ENCODE results near the gene LY9. TPM values are rescaled to one million over a fixed set of nuclear protein-coding genes. Genes with fewer than 3 reads are reported as not detected.

The LY9 gene
- total and polyA plus RNA-seq, 3 donors from 2014 or later, result 0.68 to 0.71 TPM; not detected in 1

GRCh38 chr1:160761046-160761445 lies 34.9 kb upstream of the LY9 start:
- Histone ChIP-seq H3K9me3 (no peaks in the 10 kb centered on the region), H3K27me3 (no peaks in the 10 kb centered on the region), H3K4me3 (no peak overlapping the region), H3K36me3 (ENCODE audit: low read depth, missing control alignments) (no peaks in the 10 kb centered on the region), H3K4me1 (no peaks in the 10 kb centered on the region), H3K27ac (no peak overlapping the region)
- DNase-seq, result no peak
- TF ChIP-seq CTCF (IDR thresholded peaks at IDR 0.05) (no peak), POLR2A (IDR thresholded peaks at IDR 0.05) (no peak)
- WGBS, 2 donors, result 93 to 95% methylated on average over 4 of the region's 4 CpGs
- intact Hi-C loops (cut with DNase I; ENCODE audit: low total_unique reads), result no loop called here

- no peaks in the 10 kb centered on the region for H3K36me3 ChIP-seq (ENCODE audit: low read depth, missing control alignments)
- DNase-seq, result no peak
- no peaks in the 10 kb centered on the region for H3K4me1 ChIP-seq
- no peaks in the 10 kb centered on the region for H3K9me3 ChIP-seq
- no peaks in the 10 kb centered on the region for H3K27me3 ChIP-seq
- TF ChIP-seq POLR2A (IDR thresholded peaks at IDR 0.05) (no peak), CTCF (IDR thresholded peaks at IDR 0.05) (no peak)
- H3K4me3 ChIP-seq, result no peak overlapping the region
- intact Hi-C loops (cut with DNase I; ENCODE audit: low total_unique reads), result no loop called here
- WGBS, 2 donors, result 78 to 92% methylated on average over 2 of the region's 2 CpGs
- H3K27ac ChIP-seq, result no peak overlapping the region
Measured at GRCh38 chr1:160761886-160762285, 34.1 kb upstream of the LY9 start.

- Histone ChIP-seq H3K36me3 (ENCODE audit: low read depth, missing control alignments) (no peaks in the 10 kb centered on the region), H3K4me3 (no peak overlapping the region), H3K9me3 (no peaks in the 10 kb centered on the region), H3K27ac (no peak overlapping the region), H3K27me3 (no peaks in the 10 kb centered on the region), H3K4me1 (no peaks in the 10 kb centered on the region)
- no peak for TF ChIP-seq CTCF (IDR thresholded peaks at IDR 0.05)
- no peak for TF ChIP-seq POLR2A (IDR thresholded peaks at IDR 0.05)
- intact Hi-C loops (cut with DNase I; ENCODE audit: low total_unique reads), result no loop called here
- 89 to 95% methylated on average over 3 of the region's 3 CpGs for WGBS, 2 donors
- DNase-seq, result no peak
Measured at GRCh38 chr1:160763993-160764392, 32.0 kb upstream of the LY9 start.

- Histone ChIP-seq H3K4me1 (no peaks in the 10 kb centered on the region), H3K36me3 (ENCODE audit: low read depth, missing control alignments) (no peaks in the 10 kb centered on the region), H3K4me3 (no peak overlapping the region), H3K9me3 (no peaks in the 10 kb centered on the region), H3K27ac (no peak overlapping the region), H3K27me3 (no peaks in the 10 kb centered on the region)
- intact Hi-C loops (cut with DNase I; ENCODE audit: low total_unique reads), result no loop called here
- DNase-seq, result no peak
- 67 to 68% methylated on average over 8 of the region's 8 CpGs for WGBS, 2 donors
- TF ChIP-seq CTCF (IDR thresholded peaks at IDR 0.05), result no peak
- TF ChIP-seq POLR2A (IDR thresholded peaks at IDR 0.05), result no peak
Measured at GRCh38 chr1:160767395-160768294, 28.3 kb upstream of the LY9 start.

- intact Hi-C loops (cut with DNase I; ENCODE audit: low total_unique reads), result no loop called here
- Histone ChIP-seq H3K9me3 (no peaks in the 10 kb centered on the region), H3K27ac (no peak overlapping the region), H3K36me3 (ENCODE audit: low read depth, missing control alignments) (no peaks in the 10 kb centered on the region), H3K4me1 (no peaks in the 10 kb centered on the region), H3K27me3 (no peaks in the 10 kb centered on the region), H3K4me3 (no peak overlapping the region)
- TF ChIP-seq CTCF (IDR thresholded peaks at IDR 0.05) (peak; percentile 6 to 39 (median 37)), POLR2A (IDR thresholded peaks at IDR 0.05) (no peak)
- peak; percentile 69 for DNase-seq
Measured at GRCh38 chr1:160768295-160768657, 27.7 kb upstream of the LY9 start.

Data from testis (tissue), 3 donors.